Chondrocyte (in vitro differentiated cells): ENCODE measurements around the gene GPRC5B. TPM values are rescaled to one million over a fixed set of nuclear protein-coding genes. Genes with fewer than 3 reads are reported as not detected.

Source experiments
- DNase-seq: peaks from one replicate; pipeline ENCODE4 v3.0.0; 2021; ENCODE audit warnings: mixed read lengths, low spot score
- H3K27ac Mint-ChIP-seq: one replicate; pipeline ENCODE4 v1.8.0; 2021; ENCODE audit warnings: mild to moderate bottlenecking, moderate library complexity, mixed read lengths; ENCODE audit not compliant: unreplicated experiment
- H3K27me3 Mint-ChIP-seq: 2 replicates; pipeline ENCODE4 v1.8.0; 2021; ENCODE audit warnings: low read depth, mixed read lengths
- H3K36me3 Mint-ChIP-seq: 2 replicates; pipeline ENCODE4 v1.8.0; 2021; ENCODE audit warnings: low read depth, mixed read lengths
- H3K4me1 Mint-ChIP-seq: 2 replicates; pipeline ENCODE4 v1.8.0; 2021; ENCODE audit warnings: low read depth, mild to moderate bottlenecking, mixed read lengths
- H3K4me3 Mint-ChIP-seq: one replicate; pipeline ENCODE4 v1.8.0; 2021; ENCODE audit warnings: mild to moderate bottlenecking, moderate library complexity, mixed read lengths; ENCODE audit not compliant: unreplicated experiment
- H3K9me3 Mint-ChIP-seq: 2 replicates; pipeline ENCODE4 v1.8.0; 2021; ENCODE audit warnings: low read depth, mixed read lengths
- total RNA-seq: library from RNA; stranded (reverse); gene quantifications from 3 replicates; pipeline ENCODE4 v1.2.1, GENCODE V29; 2021
- TF ChIP-seq, protein P1 (sequence below): fragments of 200-600 bp; sonication (generic); IDR thresholded peaks from 2 replicates; pipeline ENCODE4 v1.5.0; 2021; ENCODE audit warnings: antibody characterized with exemption, mild to moderate bottlenecking, moderate library complexity

The GPRC5B gene
- total RNA-seq, 1 donor from 2014 or later = 2.2 TPM

DNA sequence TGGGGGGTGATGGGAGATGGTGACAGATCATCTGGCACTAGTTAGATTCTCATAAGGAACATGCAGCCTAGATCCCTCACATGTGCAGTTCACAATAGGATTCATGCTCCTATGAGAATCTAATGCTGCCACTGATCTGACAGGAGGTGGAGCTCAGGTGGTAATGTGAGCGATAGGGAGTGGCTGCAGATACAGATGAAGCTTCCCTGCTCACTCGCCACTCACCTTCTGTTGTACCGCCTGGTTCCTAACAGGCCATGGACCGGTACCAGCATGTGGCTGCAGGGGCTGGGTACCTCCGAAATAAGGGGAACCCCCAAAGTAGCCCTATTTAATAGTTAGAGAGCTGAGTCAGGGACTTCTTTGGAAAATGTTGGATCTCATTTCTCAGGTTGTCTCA lies 60.4 kb downstream of the GPRC5B start:
- DNase-seq = no peak
- no peak overlapping the region for H3K27ac Mint-ChIP-seq
- H3K4me3 Mint-ChIP-seq = no peak overlapping the region
- no peaks in the 10 kb centered on the region for H3K36me3 Mint-ChIP-seq
- no peaks in the 10 kb centered on the region for H3K9me3 Mint-ChIP-seq
- H3K4me1 Mint-ChIP-seq = peaks cover 3% of the 10 kb centered on the region
- TF ChIP-seq, protein P1, sequence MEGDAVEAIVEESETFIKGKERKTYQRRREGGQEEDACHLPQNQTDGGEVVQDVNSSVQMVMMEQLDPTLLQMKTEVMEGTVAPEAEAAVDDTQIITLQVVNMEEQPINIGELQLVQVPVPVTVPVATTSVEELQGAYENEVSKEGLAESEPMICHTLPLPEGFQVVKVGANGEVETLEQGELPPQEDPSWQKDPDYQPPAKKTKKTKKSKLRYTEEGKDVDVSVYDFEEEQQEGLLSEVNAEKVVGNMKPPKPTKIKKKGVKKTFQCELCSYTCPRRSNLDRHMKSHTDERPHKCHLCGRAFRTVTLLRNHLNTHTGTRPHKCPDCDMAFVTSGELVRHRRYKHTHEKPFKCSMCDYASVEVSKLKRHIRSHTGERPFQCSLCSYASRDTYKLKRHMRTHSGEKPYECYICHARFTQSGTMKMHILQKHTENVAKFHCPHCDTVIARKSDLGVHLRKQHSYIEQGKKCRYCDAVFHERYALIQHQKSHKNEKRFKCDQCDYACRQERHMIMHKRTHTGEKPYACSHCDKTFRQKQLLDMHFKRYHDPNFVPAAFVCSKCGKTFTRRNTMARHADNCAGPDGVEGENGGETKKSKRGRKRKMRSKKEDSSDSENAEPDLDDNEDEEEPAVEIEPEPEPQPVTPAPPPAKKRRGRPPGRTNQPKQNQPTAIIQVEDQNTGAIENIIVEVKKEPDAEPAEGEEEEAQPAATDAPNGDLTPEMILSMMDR = no peak
- no peaks in the 10 kb centered on the region for H3K27me3 Mint-ChIP-seq

DNA sequence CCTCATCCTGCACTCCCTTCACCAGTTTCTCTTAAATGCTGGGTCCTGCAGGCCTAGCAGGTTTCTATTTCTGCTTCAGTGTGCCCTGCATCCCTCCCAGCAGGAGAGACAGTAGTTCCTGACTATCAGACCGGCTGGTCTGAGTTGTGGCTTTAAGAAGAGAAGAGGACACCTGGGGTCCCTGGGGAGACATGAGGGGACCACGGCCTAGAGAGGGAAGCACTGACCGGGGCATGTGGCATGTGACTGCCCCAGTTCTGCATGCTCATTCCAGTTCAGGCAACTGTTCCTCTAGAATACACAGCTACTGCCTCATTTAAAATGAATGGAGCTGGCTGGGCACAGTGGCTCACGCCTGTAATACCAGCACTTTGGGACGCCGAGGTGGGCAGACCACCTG lies 61.3 kb downstream of the GPRC5B start:
- H3K27me3 Mint-ChIP-seq = no peaks in the 10 kb centered on the region
- no peaks in the 10 kb centered on the region for H3K9me3 Mint-ChIP-seq
- DNase-seq = no peak
- H3K36me3 Mint-ChIP-seq = no peaks in the 10 kb centered on the region
- H3K27ac Mint-ChIP-seq = no peak overlapping the region
- TF ChIP-seq, protein P1 = no peak
- peaks cover 3% of the 10 kb centered on the region for H3K4me1 Mint-ChIP-seq
- H3K4me3 Mint-ChIP-seq = no peak overlapping the region

DNA sequence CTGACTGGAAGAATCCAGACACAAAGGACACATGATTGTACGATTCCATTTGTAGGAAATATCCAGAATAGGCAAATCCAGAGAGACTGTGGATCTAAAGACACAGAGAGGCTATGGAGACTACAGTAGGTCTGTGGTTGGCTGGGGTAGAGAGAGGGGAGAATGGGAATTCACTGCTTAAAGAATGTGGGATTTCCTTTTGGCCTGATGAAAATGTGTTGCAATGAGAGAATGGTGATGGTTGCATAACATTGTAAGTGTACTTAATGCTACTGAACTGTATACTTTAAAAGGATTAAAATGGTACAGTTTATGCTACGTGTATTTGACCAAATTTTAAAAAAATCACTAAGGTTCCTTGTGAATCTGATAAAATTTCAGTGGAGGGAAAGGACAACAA lies 62.1 kb downstream of the GPRC5B start:
- Mint-ChIP-seq H3K4me3 (no peak overlapping the region), H3K27ac (no peak overlapping the region), H3K27me3 (no peaks in the 10 kb centered on the region), H3K4me1 (peaks cover 3% of the 10 kb centered on the region), H3K36me3 (no peaks in the 10 kb centered on the region), H3K9me3 (no peaks in the 10 kb centered on the region)
- DNase-seq = no peak
- TF ChIP-seq, protein P1 = no peak

DNA sequence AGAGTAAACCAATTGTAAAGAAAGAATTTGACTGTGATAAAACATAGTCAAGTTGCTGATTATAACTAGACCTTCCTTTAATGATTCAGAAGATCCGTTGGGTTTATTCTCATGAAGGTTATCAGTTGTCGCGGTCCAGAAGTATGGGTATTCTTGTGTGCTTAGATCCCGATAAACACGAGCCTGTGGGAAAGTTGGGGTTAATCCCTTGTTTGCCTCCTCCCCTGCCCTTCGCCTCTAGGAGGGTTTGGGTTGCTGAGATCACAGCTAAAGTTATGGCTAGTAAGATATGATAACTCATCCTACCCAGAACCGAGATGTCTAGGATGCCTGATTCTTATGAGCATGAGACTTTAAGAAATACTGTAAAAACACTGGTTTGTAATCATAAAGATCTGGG lies 66.8 kb downstream of the GPRC5B start:
- no peaks in the 10 kb centered on the region for H3K27me3 Mint-ChIP-seq
- H3K4me3 Mint-ChIP-seq = no peak overlapping the region
- peaks cover 7% of the 10 kb centered on the region for H3K9me3 Mint-ChIP-seq
- no peak overlapping the region for H3K27ac Mint-ChIP-seq
- H3K4me1 Mint-ChIP-seq = peaks cover 7% of the 10 kb centered on the region
- TF ChIP-seq, protein P1 = no peak
- peaks cover 3% of the 10 kb centered on the region for H3K36me3 Mint-ChIP-seq
- DNase-seq = no peak

DNA sequence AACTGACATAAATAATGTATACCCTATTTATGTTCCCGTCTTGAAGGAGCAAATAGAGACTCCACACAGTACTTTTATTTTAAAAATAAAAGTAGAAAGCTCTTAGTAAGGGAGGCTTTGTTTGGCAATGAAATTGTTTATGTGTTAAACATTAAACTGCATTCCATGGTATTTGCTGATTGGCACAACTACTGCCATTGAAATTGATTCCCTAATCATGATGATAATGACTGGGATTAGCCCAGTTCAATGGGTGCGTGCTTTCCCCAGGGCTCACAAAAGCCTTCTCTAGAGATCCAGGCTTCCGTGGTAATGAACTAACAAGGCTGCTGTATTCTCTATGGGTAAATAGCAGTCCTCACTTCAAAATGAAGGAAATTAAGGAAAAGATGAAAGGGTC lies 67.5 kb downstream of the GPRC5B start:
- Mint-ChIP-seq H3K36me3 (peaks cover 3% of the 10 kb centered on the region), H3K4me1 (peaks cover 4% of the 10 kb centered on the region), H3K9me3 (peaks cover 10% of the 10 kb centered on the region), H3K27me3 (no peaks in the 10 kb centered on the region), H3K4me3 (no peak overlapping the region), H3K27ac (no peak overlapping the region)
- TF ChIP-seq, protein P1 = no peak
- DNase-seq = no peak
